DMS114 treated with DMSO at 0.1 percent for 48 hours (cell line): Measurements from ENCODE around the gene ATP5ME.
"Not testable (repeated sequence)": the region's sequence is repeated elsewhere in the genome, so short reads cannot be mapped to it uniquely, and the experiment has no call there.

Source experiments
- DNase-seq: peaks from one replicate; lab custom pipeline; 2025; ENCODE audit not compliant: unreplicated experiment; lab: John Stamatoyannopoulos, UW

The ATP5ME gene

GRCh38 chr4:669806-670559 lies 4.1 kb downstream of the ATP5ME start:
- not testable (repeated sequence) for DNase-seq

DNA sequence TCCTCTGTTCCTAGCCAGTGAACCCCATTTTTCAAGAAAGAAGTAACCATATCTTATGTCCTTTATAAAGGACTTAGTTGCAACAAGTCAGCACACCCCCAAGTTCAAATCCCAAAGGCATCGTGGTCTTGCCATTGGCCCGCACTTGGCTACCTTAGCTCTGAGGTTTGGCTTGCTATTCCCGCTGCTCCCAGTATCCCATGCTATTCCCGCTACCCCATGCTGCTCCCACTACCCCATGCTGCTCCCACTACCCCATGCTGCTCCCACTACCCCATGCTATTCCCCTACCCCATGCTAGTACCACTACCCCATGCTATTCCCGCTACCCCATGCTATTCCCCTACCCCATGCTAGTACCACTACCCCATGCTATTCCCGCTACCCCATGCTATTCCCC lies 5.9 kb downstream of the ATP5ME start:
- DNase-seq, result not testable (repeated sequence)

DNA sequence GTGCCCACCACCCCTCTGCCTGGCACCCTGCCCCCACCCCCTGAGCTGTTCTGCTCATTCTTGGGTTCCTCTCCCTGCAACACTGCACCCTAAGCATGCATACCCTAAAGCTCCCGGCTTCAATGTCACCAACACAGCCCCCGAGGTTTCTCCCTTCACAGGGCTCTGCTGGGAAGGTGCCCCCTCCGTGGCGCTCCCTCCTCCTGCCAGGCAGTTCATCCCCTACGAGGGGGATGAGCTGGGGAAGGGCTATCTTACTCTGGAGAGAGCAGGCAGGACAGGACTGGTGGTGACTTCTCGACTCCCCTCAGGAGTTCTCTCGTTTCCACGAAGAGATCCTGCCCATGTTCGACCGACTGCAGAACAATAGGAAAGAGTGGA lies 6.5 kb downstream of the ATP5ME start:
- no peak for DNase-seq

- DNase-seq, result no peak
These were observed 7.1 kb downstream of the ATP5ME start for GRCh38 chr4:666822-667544.

- no peak for DNase-seq
These were observed 7.7 kb downstream of the ATP5ME start for GRCh38 chr4:666436-666810.

GRCh38 chr4:665751-666435 lies 8.2 kb downstream of the ATP5ME start:
- no peak for DNase-seq

GRCh38 chr4:665381-665750 lies 8.7 kb downstream of the ATP5ME start:
- DNase-seq, result no peak

- DNase-seq, result no peak
These were observed 9.3 kb downstream of the ATP5ME start for GRCh38 chr4:664713-665231.

- peak; percentile 38 for DNase-seq
These were observed 10.3 kb downstream of the ATP5ME start for GRCh38 chr4:663438-664428.

DNA sequence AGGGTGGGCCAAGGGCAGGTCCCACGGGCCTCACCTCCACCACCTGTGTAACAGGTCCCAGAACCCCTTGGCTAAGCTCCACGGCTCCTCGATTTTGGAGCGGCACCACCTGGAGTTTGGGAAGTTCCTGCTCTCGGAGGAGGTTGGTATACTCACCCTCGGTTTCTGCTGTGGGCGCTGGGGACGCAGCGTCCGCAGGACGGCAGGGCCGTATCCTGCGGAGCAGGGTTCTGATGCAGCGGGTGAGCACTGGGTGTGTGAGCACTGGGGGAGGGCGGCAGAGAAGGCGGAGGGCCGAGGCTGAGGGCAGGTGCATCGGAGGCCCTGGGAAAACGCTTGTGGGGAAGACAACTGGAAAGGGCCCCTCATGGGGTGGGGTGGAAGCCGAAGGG lies 11.0 kb downstream of the ATP5ME start:
- no peak for DNase-seq

DNA sequence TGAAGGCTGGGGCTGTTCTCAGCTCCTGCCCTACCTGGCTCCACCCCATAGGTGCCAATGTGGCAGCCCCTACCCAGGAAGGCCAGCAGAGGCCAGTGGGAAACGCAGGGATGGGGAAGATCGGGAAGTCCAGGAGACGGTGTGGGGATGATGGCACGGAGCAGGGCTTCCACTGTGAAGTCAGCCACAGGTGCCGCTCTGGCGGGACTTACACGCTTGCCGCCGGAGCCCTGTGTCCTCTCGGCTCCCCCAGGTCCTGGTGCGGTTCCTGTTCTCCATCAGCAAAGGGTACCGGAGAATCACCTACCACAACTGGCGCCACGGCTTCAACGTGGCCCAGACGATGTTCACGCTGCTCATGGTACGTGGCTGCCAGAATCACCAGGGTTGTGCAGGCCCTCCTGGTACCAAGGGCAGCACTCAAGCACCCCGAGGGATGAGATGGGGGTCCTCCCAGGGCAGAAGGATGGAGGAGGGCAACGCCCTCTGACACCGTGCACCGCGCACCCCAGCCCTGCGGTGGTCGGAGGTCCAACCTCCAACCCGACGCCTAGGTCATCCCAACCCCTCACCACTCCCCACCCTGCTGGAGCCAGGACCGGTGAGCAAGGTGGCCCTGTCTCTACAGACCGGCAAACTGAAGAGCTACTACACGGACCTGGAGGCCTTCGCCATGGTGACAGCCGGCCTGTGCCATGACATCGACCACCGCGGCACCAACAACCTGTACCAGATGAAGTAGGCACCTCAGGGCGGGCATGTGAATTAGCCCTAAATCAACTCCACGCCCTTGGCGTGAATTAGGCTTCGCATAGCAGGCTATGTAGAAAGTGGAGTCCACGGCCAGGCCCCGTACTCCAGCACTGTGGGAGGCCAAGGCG lies 12.0 kb downstream of the ATP5ME start:
- DNase-seq, result no peak

- DNase-seq, result no peak
These were observed 12.8 kb downstream of the ATP5ME start for GRCh38 chr4:661231-661630.

DNA sequence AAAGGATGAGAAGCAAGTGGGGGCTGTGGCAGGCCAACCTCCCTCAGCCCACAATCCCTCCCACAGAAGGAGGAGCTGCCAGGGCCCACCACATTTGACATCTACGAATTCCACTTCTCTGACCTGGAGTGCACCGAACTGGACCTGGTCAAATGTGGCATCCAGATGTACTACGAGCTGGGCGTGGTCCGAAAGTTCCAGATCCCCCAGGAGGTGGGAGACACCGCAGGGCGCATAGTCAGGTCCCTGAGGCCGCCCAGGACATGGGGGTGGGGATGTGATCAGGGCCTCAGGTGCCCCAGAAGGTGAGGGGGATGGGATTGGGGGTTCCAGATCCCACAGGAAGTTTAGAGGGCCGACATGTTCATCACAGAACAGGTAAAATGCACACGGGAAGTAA lies 13.7 kb downstream of the ATP5ME start:
- DNase-seq, result no peak

DNA sequence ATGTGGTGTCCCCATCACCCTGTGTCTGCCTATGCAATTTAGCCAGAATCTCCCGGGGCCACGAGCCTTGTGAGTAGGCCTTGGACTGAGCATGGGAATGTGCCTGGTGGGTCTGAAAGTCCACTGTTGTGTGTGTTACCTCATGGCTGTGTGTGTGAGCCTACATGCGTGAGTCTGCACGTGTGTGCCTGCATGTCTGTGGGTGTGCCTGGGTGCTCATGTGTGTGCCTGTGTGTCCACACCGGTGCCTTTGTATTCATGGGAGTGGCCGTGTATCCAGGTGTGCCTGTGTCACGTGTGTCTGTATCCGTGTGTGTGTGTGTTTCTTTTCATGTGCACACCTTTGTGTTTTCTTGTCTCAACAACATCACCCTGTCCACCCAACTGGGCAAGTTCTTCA lies 14.2 kb downstream of the ATP5ME start:
- no peak for DNase-seq

DNA sequence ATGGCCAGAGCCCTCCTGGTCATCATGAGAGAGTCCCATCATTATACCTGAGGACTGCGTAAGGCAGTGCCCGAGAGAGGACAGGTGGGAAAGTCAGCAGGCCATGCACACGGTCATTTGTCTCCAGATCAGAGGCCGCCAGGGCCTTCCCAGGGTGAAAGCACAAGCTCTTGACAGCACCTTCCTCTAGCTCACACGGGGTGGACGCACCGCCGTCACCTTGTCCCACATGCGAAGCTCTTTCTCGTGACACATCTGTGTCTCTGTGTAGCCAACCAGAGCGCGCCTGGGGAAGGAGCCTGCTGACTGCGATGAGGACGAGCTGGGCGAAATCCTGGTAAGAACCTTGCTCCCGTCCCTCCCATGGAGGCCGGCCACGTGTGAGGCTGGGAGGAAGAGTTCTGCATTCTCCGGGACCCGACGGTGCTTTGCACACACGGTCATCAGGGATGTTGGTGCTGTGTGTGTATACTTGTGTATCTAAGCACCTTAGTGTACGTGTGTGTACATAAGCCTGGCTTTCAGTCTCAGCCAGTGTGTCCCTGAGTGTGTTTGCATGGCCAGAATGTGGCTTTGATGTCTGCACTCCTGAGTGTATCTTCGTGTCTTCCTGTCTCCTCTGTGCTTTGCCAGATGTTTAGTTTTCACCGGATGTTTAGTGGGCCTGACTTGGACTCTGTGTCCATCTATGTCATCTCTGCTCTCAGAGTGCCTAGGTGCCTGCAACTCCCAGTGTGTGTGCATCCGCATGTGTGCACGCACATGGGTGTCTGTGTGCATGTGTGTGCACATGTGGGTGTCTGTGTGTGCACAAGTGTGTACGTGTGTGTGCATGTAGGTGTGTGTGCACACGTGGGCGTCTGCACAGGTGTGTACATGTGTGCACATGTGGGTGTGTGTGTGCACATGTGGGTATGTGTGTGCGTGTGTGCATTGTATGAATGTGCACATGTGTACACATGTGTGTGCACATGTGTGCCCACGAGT lies 15.1 kb downstream of the ATP5ME start:
- no peak for DNase-seq

GRCh38 chr4:657834-658667 lies 16.0 kb downstream of the ATP5ME start:
- DNase-seq, result no peak

- DNase-seq, result no peak
These were observed 16.7 kb downstream of the ATP5ME start for GRCh38 chr4:657338-657833.
